H9 (cell line): Measurements from ENCODE around the gene PRDM2. TPM values are rescaled to one million over a fixed set of nuclear protein-coding genes. Genes with fewer than 3 reads are reported as not detected.
A peak's percentile ranks its signal among the peaks of the same experiment; 100 is the strongest.

Experiments used
- DNase-seq: peaks from one replicate; pipeline ENCODE4 v3.0.0-alpha.2; 2017
- H2AFZ ChIP-seq: one replicate; pipeline ENCODE4 v1.6.1; 2013; ENCODE audit warnings: mild to moderate bottlenecking, low read length, control low read depth, moderate library complexity
- H2AK5ac ChIP-seq: 2 replicates; pipeline ENCODE4 v1.6.1; 2013; ENCODE audit warnings: low read length, control low read depth, mixed read lengths; ENCODE audit not compliant: insufficient read length
- H2BK120ac ChIP-seq: one replicate; pipeline ENCODE4 v1.6.1; 2013; ENCODE audit warnings: low read depth, mild to moderate bottlenecking, low read length, control low read depth, inconsistent platforms; ENCODE audit not compliant: poor library complexity, severe bottlenecking
- H2BK12ac ChIP-seq: 2 replicates; pipeline ENCODE4 v1.6.1; 2013; ENCODE audit warnings: low read length, control low read depth, mixed read lengths, low read depth; ENCODE audit not compliant: insufficient read length
- H2BK15ac ChIP-seq: 2 replicates; pipeline ENCODE4 v1.6.1; 2013; ENCODE audit warnings: low read depth, low read length, control low read depth
- H2BK20ac ChIP-seq: one replicate; pipeline ENCODE4 v1.6.1; 2013; ENCODE audit warnings: low read depth, mild to moderate bottlenecking, low read length, control low read depth, inconsistent platforms; ENCODE audit not compliant: poor library complexity, severe bottlenecking
- H2BK5ac ChIP-seq: 2 replicates; pipeline ENCODE4 v1.6.1; 2013; ENCODE audit warnings: low read length, control low read depth, mixed read lengths; ENCODE audit not compliant: insufficient read length
- H3K14ac ChIP-seq: 2 replicates; pipeline ENCODE4 v1.6.1; 2013; ENCODE audit warnings: low read length, control low read depth; ENCODE audit not compliant: insufficient read depth
- H3K18ac ChIP-seq: 2 replicates; pipeline ENCODE4 v1.6.1; 2013; ENCODE audit warnings: low read depth, mild to moderate bottlenecking, mixed read lengths, low read length, control low read depth; ENCODE audit not compliant: insufficient read length
- H3K23ac ChIP-seq: 2 replicates; pipeline ENCODE4 v1.6.1; 2013; ENCODE audit warnings: low read length, control low read depth, mixed read lengths, low read depth; ENCODE audit not compliant: insufficient read length
- H3K23me2 ChIP-seq: 2 replicates; pipeline ENCODE4 v1.6.1; 2013; ENCODE audit warnings: low read depth, mild to moderate bottlenecking, mixed read lengths, low read length, control low read depth; ENCODE audit not compliant: insufficient read length, poor library complexity, severe bottlenecking
- H3K27ac ChIP-seq: 2 replicates; pipeline ENCODE4 v1.5.1; 2013; ENCODE audit warnings: low read length, control low read depth, mixed read lengths, low read depth; ENCODE audit not compliant: insufficient read length
- H3K27me3 ChIP-seq: 2 replicates; pipeline ENCODE4 v1.6.1; 2013; ENCODE audit warnings: low read length, control low read depth, inconsistent platforms; ENCODE audit not compliant: insufficient read depth
- H3K4ac ChIP-seq: 2 replicates; pipeline ENCODE4 v1.6.1; 2013; ENCODE audit warnings: low read depth, mild to moderate bottlenecking, control low read depth, inconsistent platforms, low read length, moderate library complexity
- H3K4me1 ChIP-seq: 2 replicates; pipeline ENCODE4 v1.6.1; 2013; ENCODE audit warnings: low read length, control low read depth, inconsistent platforms; ENCODE audit not compliant: insufficient read depth
- H3K4me2 ChIP-seq: 2 replicates; pipeline ENCODE4 v1.6.1; 2013; ENCODE audit warnings: low read length, control low read depth, mixed read lengths; ENCODE audit not compliant: insufficient read length, insufficient read depth
- H3K56ac ChIP-seq: 2 replicates; pipeline ENCODE4 v1.6.1; 2013; ENCODE audit warnings: low read depth, mild to moderate bottlenecking, mixed read lengths, low read length, control low read depth; ENCODE audit not compliant: insufficient read length
- H3K79me1 ChIP-seq: 2 replicates; pipeline ENCODE4 v1.6.1; 2013; ENCODE audit warnings: low read depth, mild to moderate bottlenecking, moderate library complexity, low read length, control low read depth, inconsistent platforms; ENCODE audit not compliant: insufficient read depth, poor library complexity, severe bottlenecking
- H3K79me2 ChIP-seq: 2 replicates; pipeline ENCODE4 v1.6.1; 2013; ENCODE audit warnings: low read length, control low read depth, inconsistent platforms; ENCODE audit not compliant: insufficient read depth
- H3K9ac ChIP-seq: 2 replicates; pipeline ENCODE4 v1.6.1; 2013; ENCODE audit warnings: low read length, control low read depth, mixed read lengths; ENCODE audit not compliant: insufficient read length; ENCODE audit errors: extremely low read depth
- H3K9me3 ChIP-seq: one replicate; pipeline ENCODE4 v1.6.1; 2013; ENCODE audit warnings: low read depth, low read length, inconsistent platforms; ENCODE audit not compliant: control insufficient read depth
- H3T11ph ChIP-seq: one replicate; pipeline ENCODE4 v1.6.1; 2013; ENCODE audit warnings: mild to moderate bottlenecking, low read length, control low read depth, inconsistent platforms
- H4K20me1 ChIP-seq: one replicate; pipeline ENCODE4 v1.6.1; 2013; ENCODE audit not compliant: control insufficient read depth, insufficient read length, insufficient read depth
- H4K5ac ChIP-seq: 2 replicates; pipeline ENCODE4 v1.6.1; 2013; ENCODE audit warnings: low read depth, mild to moderate bottlenecking, mixed read lengths, low read length, control low read depth; ENCODE audit not compliant: insufficient read length
- H4K8ac ChIP-seq: replicated peaks from 2 replicates; pipeline ENCODE4 v1.6.1; 2013; ENCODE audit warnings: low read length, control low read depth, mixed read lengths, low read depth; ENCODE audit not compliant: insufficient read length
- H4K91ac ChIP-seq: 2 replicates; pipeline ENCODE4 v1.6.1; 2013; ENCODE audit warnings: low read depth, mild to moderate bottlenecking, moderate library complexity, mixed read lengths, low read length, control low read depth; ENCODE audit not compliant: insufficient read length
- H3K27ac Mint-ChIP-seq, 3 experiments: 2 replicates in 2 of 3; 3 replicates in 1 of 3; pipeline ENCODE4 v1.8.0; 2020 to 2021; ENCODE audit warnings: mixed read lengths in 3 of 3, mild to moderate bottlenecking in 1 of 3, moderate library complexity in 1 of 3
- H3K27me3 Mint-ChIP-seq: 2 replicates; pipeline ENCODE4 v1.8.0; 2021; ENCODE audit warnings: low read depth, mild to moderate bottlenecking, moderate library complexity, mixed read lengths
- H3K36me3 Mint-ChIP-seq, 3 experiments: 2 replicates in 2 of 3; 3 replicates in 1 of 3; pipeline ENCODE4 v1.8.0; 2020 to 2021; ENCODE audit warnings: low read depth in 3 of 3, mixed read lengths in 3 of 3; ENCODE audit not compliant: insufficient read depth in 1 of 3
- H3K4me1 Mint-ChIP-seq, 2 experiments: 2 replicates each; pipeline ENCODE4 v1.8.0; 2020; ENCODE audit warnings: mixed read lengths in 2 of 2
- H3K4me3 Mint-ChIP-seq, 2 experiments: 2 replicates in 1 of 2; 3 replicates in 1 of 2; pipeline ENCODE4 v1.8.0; 2020 to 2021; ENCODE audit warnings: mild to moderate bottlenecking in 2 of 2, mixed read lengths in 2 of 2, moderate library complexity in 1 of 2
- H3K9me3 Mint-ChIP-seq, 2 experiments: 2 replicates in 1 of 2; 3 replicates in 1 of 2; pipeline ENCODE4 v1.8.0; 2020; ENCODE audit warnings: mild to moderate bottlenecking in 2 of 2, mixed read lengths in 2 of 2, moderate library complexity in 1 of 2
- WGBS: extraction: QIAGEN DNeasy Blood & Tissue Kit; methylation state at CpG from one replicate; pipeline ENCODE4 v1.1.7; 2013; ENCODE audit warnings: missing lambda C conversion rate, low lambda C conversion rate, mixed read lengths; ENCODE audit not compliant: insufficient read length; ENCODE audit errors: extremely low coverage; 5-methylcytosine and 5-hydroxymethylcytosine counted together
- total RNA-seq: library from RNA; stranded (reverse); gene quantifications from 2 replicates; pipeline ENCODE4 v1.2.1, GENCODE V29; 2021
- TF ChIP-seq, protein P1 (sequence below): fragments of 200-600 bp; sonication (generic); conservative IDR thresholded peaks from 3 replicates; pipeline ENCODE4 v1.8.0; 2021; ENCODE audit warnings: antibody characterized with exemption, mild to moderate bottlenecking

Gene PRDM2
- total RNA-seq, 1 experiment from 2014 or later, result 24.5 TPM

DNA sequence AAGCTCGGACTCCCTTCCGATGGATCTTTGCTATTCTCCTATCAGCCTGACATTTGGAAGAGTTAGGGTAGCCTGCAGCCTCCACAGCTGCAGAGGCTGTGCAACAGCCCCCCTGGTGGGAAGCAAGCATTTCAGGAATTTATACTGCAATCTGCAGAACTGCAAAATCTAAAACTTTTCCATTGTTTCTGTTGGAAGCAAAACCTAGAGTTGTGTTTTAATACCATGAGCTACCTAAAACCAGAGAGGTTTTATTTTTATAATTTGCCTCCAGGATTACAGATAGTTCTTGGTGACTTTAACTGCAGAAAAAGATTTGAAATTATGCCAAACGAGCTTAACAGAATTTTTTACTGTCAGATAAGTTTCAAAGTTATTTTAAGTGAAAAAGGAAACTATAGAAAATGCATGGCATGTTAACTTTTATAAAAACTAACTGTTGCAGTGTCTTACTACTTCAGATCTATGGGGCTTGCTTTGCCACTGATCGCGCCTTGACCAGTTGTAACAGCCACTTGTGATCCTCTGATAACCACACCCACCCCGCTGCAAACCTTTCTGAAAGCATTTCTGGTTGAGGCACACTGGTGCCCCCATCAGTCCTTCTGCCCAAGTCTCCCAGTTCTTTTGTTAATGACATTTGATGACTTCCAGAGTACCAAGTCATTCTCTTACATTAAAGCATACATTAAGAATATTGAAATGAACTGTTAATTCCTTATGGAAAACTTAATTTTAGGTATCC is 64.8 kb downstream of the PRDM2 start:
- Histone ChIP-seq H4K8ac (no peak overlapping the region), H4K5ac (no peak overlapping the region), H2AFZ (no peak overlapping the region), H4K20me1 (no peaks in the 10 kb centered on the region), H3K23me2 (no peaks in the 10 kb centered on the region), H3K27me3 (no peaks in the 10 kb centered on the region), H3T11ph (no peak overlapping the region), H3K56ac (no peak overlapping the region), H3K18ac (no peak overlapping the region), H2BK5ac (no peak overlapping the region), H2BK120ac (no peak overlapping the region), H2BK12ac (no peak overlapping the region), H3K9me3 (no peaks in the 10 kb centered on the region), H3K4me2 (no peak overlapping the region), H3K14ac (no peak overlapping the region), H2AK5ac (no peak overlapping the region), H2BK20ac (no peak overlapping the region), H3K9ac (no peak overlapping the region), H2BK15ac (no peak overlapping the region), H3K79me1 (peaks cover 6% of the 10 kb centered on the region), H3K79me2 (peaks cover 7% of the 10 kb centered on the region; the same call in 1 of the 2 replicates), H3K4me1 (peaks cover 8% of the 10 kb centered on the region), H3K4ac (no peak overlapping the region), H3K23ac (no peak overlapping the region), H3K27ac (no peak overlapping the region), H4K91ac (no peak overlapping the region)
- TF ChIP-seq, protein P1, sequence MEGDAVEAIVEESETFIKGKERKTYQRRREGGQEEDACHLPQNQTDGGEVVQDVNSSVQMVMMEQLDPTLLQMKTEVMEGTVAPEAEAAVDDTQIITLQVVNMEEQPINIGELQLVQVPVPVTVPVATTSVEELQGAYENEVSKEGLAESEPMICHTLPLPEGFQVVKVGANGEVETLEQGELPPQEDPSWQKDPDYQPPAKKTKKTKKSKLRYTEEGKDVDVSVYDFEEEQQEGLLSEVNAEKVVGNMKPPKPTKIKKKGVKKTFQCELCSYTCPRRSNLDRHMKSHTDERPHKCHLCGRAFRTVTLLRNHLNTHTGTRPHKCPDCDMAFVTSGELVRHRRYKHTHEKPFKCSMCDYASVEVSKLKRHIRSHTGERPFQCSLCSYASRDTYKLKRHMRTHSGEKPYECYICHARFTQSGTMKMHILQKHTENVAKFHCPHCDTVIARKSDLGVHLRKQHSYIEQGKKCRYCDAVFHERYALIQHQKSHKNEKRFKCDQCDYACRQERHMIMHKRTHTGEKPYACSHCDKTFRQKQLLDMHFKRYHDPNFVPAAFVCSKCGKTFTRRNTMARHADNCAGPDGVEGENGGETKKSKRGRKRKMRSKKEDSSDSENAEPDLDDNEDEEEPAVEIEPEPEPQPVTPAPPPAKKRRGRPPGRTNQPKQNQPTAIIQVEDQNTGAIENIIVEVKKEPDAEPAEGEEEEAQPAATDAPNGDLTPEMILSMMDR, result peak; percentile 37; the same call in 2 of the 3 replicates
- Mint-ChIP-seq H3K36me3 (peaks cover 0 to 3% (median 0%) of the 10 kb centered on the region in 3 experiments; a peak in 2 of 7 replicates), H3K9me3 (no peaks in the 10 kb centered on the region), H3K27me3 (no peaks in the 10 kb centered on the region; the same call in 1 of the 2 replicates), H3K4me3 (no peak overlapping the region), H3K27ac (peak overlapping the region in 1 of 3 experiments; percentile 91; a peak in 2 of 7 replicates), H3K4me1 (peaks cover 51 to 53% of the 10 kb centered on the region in 2 experiments)
- peak; percentile 61 for DNase-seq
- no CpG with 5 or more reads among the region's 6 CpGs for WGBS
